ENCODE results near the gene HOXC10.

Gene HOXC10

DNA sequence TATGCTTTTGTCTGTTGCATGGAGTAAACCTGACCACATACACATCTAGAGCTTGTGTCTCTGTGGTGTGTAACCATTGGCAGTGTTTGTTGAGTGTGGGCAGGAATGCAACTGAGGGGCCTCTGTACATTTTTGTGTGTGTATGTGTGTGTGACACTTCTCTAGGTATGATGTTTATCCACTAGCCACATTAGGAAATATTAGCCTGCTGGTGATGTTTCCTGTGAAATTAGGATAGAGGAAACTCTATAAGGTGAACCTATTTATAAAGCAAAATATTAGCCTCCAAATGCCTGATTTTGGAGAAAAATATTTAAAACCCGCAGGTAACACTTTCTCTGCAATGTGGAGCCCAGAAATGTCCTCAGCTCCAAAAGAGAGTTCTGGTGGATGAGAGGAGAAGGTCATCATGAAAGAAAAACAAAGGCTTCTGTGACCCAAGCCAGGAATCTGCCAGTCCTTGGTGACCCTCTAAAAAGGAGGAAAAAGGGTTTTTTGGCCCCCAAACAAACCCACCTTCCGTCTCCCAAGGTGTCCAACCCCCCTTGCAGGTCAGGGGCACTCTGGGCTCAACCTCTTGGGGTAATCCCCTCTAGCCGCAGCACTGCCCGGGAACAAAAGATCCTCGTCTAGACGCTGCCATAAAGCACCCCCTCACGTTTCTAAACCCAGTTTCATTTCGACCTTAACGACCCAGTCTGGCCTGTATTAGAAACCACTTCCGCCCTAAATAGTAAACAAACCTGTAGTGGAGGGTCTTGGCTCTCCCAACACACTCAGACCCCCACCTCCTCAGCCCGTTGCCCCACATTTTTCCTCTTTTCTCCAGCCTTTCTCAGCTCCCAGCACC is 7.1 kb upstream of the HOXC10 start:
- no peak for DNase-seq (ENCODE audit: low spot score)

DNA sequence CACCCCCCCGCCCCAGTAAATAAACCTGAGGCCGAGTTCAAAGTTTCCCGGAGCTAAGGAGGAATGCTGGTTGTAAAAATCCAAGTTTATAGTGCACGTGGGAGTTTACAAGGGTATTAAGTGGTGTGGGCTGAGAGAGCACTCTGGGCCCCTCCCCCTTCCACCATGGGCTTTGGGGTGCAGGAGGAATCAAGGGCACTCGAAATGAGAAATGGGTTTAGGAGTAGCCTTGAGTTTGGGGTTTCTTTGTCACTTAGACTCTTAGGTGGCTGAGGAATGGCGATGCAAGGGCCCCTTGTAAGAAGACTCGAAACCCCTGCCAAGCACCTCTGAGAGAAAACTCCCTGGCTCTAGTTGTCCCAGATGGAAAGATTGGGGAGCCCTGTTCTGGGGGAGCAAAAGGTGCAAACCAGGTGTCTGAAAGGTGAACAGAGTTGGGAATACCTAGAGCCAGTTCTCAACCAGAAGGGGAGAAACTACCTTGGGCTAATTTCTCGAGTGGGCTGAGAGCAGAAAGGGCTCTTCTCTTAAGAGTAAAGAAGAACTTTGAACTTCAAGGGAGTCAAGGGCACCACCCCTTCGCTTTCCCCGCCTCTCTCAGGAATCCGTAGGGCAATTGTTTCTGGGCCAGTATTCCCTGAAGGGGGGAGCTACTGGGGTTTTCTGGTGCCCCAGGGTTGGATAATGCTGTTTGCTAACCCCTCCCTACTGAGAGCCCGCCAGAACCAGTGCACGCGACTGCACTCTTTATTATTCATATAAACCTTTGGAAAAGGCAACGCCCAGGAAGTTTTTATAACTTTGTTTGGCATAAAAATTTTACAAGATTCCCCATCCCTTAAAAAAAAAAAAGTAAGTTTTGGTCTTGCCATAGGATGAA is 6.2 kb upstream of the HOXC10 start:
- no peak for DNase-seq (ENCODE audit: low spot score)

DNA sequence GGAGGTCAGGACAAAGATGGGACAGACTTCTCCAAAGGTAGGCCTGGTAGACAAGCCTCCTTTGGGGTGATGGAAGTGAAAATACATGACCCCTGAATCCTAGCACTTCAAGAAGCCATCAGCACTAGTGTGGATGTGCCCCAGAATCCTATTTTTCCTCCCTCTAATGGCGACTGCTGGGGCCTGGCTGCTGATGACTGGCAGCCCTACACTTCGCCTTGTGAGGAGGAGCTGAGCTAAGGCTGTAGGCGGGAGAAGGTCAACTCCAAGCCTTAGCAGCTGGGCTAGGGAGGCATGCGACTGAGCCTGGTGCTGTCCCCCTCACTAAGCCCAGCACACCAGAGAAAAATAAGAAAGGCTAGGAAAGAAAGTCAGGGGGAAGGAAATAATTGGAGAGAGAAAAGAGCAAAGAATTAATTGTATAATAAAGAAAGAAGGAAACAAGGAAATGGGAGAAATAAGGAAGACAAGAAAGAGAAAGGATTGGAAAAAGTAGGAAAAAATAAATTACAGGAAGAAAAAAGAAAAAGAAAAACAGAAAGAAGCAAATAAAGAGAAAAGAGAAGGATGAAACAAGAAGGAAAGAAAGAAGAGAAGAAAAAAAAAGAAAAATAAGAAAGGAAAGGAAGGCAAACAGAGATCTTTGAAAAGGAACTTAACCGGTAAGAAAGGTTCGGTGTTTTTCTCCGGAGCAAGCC is 4.7 kb upstream of the HOXC10 start:
- no peak for DNase-seq (ENCODE audit: low spot score)

DNA sequence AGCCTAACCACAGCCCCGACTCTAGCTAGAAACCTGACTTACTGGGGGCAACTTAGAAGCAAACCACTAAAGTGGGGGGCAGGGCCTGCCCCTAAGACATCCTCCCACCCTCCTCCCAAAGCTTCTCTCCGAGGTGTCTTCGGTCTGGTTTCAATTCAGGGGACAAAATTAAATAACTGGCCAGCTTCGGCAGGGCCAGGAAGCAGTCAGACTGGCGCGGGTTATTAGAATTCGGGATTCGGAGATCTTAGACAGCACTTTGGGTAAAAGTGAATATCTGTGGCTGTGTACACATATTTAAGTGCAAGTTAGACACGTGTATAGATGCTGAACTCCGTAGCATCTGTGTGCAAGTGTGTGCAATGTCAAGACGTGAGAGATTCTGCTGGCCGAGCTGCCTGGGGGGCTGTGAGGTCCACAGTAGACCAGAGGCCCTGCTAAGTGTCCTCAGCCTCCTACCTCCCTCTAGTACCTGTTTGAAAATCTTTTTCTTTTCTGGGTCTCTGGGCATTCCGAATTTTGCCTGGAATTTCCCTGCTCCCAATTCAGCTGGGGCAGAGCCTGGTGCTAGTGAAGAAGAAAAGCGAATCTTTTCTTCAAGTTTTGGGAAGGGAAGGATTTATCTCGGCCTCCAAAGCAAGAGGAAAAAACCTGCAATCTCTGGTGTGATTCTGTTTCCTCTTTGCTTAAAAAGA is 4.0 kb upstream of the HOXC10 start:
- DNase-seq (ENCODE audit: low spot score) = no peak

DNA sequence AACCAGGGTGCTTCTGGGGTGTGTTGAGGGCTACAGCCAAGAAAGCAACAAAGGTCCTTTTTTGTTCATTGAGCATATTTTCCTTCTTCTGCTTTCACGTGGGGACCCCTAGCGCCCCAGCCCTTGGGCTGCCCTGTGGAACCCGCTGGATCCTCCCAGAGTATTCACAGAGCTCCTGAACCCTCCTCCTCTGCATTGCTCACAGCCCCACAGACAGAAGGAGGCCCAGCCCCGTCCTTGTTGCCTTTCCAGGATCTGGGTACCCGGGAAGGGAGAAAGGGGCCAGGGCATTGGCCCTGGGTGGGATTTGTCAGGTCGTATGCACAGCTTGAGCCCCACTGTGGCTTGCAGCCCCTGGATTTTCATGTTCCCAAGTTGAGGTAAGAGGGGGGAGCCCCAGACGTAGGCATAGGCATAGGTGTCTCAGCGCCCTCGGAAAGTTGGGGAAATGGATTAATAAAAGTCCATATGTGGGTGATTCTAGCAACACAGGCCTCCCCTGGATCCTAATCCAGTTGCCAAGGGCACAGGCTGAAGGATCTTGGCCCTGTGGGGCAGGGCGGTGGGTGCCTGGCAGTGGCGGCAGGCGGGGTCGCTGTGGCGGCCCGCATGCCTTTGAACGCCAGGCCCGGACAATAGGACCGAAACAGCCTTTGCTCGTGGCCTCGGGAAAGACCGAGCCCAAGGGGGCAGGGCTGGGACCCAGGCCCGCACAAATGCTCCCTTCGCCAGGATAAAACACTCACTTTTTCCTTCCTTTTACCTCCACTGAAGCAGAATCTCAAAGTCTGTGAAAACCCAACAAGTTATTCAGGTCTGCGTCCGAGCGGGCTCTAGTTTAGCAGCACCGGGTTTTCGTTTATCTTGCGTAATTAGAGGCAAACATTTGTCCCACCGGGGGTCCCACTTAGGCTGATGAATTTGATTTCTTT is 3.0 kb upstream of the HOXC10 start:
- DNase-seq (ENCODE audit: low spot score) = no peak

- DNase-seq (ENCODE audit: low spot score) = no peak
Measured at GRCh38 chr12:53982648-53983567, 2.0 kb upstream of the HOXC10 start.

DNA sequence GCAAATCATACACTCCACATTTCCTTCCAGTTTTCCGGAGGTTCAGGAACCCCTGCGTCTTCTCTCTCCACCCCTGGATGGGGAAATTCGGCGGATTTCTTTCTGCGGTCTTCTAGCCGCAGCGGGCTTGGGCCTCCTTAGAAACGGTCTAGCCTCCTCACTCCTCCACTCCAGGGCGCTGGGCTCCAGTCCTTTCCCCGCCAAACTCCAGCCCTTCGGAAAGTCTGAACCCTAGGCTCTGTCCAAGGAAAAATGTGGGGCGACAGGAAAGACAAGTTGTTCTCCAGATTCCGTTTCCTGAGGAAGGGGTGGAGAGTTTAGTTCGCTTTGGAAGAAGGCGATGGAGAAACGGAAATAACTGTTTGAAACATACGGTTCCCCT is 1.4 kb upstream of the HOXC10 start:
- no peak for DNase-seq (ENCODE audit: low spot score)

- no peak for DNase-seq (ENCODE audit: low spot score)
Measured at GRCh38 chr12:53983950-53984572, 885 bp upstream of the HOXC10 start.

DNA sequence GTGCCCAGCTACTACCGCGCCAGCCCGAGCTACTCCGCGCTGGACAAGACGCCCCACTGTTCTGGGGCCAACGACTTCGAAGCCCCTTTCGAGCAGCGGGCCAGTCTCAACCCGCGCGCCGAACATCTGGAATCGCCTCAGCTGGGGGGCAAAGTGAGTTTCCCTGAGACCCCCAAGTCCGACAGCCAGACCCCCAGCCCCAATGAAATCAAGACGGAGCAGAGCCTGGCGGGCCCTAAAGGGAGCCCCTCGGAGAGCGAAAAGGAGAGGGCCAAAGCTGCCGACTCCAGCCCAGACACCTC is 697 bp downstream of the HOXC10 start:
- no peak for DNase-seq (ENCODE audit: low spot score)

DNA sequence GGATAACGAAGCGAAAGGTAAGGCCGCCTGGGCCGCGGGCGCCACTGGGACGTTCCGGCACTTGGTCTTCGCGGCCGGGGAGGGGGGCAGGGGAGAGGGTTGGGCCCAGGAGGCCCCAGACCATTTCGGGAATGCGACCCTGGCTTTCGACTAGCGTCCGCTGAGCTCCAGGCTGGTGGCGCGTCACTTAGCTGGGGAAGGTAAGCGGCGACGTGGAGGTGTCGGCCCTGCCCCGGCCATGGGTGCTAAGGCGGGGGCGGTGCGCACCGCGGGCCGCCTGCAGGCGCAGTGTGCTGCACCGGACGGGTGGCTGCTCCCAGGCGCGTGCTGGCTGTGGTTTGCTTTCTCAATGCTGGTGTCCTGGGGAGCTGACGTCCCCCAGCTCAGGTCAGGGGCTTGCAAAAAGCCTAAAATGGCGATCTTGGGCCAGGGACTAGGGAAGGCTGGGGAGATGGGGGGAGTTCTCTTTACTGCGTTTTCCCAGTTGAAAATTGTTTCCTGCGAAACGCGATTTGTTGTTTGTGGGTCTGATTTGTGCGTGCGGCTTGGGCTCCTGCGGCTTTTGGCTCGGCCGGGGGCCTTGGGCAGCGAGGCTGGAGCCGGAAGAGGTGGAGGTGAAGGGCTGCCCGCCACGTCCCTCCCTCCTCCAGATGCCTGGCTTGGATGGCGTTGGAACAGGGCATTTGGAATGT is 1.2 kb downstream of the HOXC10 start:
- DNase-seq (ENCODE audit: low spot score) = no peak

DNA sequence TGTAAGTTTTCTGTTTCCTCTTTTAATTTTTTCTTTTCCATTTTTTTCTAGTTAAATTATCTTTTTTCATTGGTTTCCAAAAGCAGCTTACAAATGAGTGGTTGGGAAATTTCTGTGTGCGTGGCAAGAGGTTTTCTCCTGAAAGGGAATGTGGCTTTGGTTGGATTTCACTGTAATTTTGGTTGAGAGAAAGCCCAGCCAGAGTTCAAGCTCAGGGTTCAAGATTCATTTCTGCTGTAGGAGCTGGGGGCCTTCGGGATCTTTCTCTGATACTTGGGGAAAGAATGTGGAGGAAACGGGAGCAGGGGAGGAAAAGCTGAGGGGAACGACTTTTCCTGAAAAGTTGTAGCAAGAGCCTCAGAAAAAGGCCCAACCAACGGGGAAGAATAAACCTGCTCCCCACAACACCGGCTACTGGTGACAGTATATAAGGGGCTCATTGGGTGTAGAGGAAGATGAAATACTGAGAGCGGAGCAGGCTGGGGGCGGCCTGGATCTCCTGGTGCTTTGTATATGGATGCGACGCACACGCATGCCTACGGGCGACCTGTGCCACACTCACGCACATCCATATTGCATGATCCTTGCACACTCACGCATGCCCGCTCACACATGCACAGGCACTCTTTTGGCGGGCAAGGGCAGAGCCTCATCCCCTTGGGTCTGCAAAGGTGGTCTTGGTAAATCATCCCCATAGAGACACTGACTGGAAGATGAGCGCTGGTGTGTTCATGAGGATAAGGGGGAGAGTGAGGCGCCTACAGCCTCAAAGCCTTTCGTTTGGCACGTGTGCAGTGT is 1.9 kb downstream of the HOXC10 start:
- no peak for DNase-seq (ENCODE audit: low spot score)

DNA sequence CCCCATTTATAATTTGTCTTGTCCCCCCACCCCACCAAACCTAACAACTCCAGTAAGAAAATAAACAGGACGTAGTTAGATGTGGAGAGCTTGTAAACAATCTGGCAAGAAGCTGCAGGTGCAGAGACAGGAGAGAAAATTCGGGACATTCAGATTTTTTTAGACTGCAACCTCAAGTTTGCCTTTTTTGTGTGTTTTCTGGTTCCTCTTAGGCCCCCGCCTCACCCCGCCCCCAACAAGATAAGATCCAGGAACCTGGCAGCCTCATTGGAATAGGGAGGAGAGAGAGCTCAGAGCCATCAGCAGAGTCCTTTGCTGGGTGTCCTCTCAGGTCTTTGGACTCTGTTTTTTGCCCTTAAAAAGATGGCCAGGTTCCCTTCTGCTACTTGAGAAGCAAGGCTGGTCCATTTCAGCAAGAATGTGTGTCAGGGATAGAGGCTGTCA is 2.9 kb downstream of the HOXC10 start:
- DNase-seq (ENCODE audit: low spot score) = no peak

GRCh38 chr12:53988541-53989226 is 3.7 kb downstream of the HOXC10 start:
- no peak for DNase-seq (ENCODE audit: low spot score)

DNA sequence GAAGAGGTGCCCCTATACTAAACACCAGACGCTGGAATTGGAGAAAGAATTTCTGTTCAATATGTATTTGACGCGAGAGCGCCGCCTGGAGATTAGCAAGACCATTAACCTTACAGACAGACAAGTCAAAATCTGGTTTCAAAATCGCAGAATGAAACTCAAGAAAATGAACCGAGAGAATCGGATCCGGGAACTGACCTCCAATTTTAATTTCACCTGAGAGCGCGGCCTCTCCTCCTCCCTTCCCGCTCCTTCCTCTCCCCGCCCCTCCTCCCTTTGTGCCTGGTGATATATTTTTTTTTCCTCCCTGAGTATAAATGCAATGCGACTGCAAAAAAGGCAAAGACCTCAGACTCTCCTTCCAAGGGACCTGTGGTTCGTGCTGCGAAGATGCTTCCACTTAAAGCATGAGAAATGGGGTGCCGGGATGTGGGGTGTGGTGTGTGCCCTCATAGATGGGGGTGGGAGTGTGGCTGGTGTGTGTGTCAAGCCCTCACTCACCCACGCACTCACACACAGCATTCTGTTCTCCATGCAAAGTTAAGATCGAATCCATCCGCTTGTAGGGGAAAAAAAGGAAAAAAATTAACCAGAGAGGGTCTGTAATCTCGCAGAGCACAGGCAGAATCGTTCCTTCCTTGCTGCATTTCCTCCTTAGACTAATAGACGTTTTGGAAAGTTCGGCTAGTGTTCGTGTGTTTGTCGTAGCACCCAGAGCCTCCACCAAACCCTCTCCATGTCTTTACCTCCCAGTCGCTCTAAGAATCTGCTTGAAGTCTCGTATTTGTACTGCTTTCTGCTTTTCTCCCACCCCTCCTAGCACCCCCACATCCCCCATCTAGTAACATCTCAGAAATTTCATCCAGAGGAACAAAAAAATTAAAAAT is 4.5 kb downstream of the HOXC10 start:
- DNase-seq (ENCODE audit: low spot score) = no peak

GRCh38 chr12:53990311-53991076 is 5.5 kb downstream of the HOXC10 start:
- DNase-seq (ENCODE audit: low spot score) = no peak

DNA sequence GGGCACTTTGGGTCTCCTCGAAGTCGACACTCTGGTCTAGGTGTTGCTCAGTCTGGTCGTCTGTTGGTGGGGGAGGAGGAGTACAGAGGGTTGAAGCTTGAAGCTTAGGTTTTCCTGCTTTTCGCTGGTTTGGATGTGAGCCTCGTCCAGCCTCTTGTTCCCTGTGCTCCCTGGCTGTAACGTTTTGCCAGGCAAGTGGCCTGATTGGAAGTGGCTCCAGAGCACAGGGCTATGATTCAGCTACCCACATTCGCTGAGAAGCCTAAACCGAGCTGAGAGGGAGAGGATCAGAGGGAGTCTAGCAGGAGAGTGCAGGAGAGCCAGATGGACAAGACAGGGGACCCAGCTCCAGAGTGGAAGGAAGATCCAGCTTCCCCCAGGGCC is 6.1 kb downstream of the HOXC10 start:
- no peak for DNase-seq (ENCODE audit: low spot score)
